Bone marrow (tissue), 2 donors: ENCODE results near the gene CALML4.
"Not testable (repeated sequence)": the region's sequence is repeated elsewhere in the genome, so short reads cannot be mapped to it uniquely, and the experiment has no call there.

Source experiments
- DNase-seq, 2 donors: peaks; one replicate each; lab custom pipeline; 2025; lab: John Stamatoyannopoulos, UW

CALML4 gene

GRCh38 chr15:68204776-68205557 is at the start of gene CALML4:
CALML4 (minus strand) TSS chr15:68205332; CDS start chr15:68205247, 85 bp downstream.
- no peak for DNase-seq

GRCh38 chr15:68252925-68253534 is 47.9 kb upstream of the CALML4 start:
- DNase-seq = peak in 1 of 2 donors; percentile 69

GRCh38 chr15:68249058-68249713 is 44.1 kb upstream of the CALML4 start:
- DNase-seq = peak in 1 of 2 donors; percentile 24

- DNase-seq = no peak
These were observed 39.1 kb upstream of the CALML4 start for GRCh38 chr15:68244235-68244634.

GRCh38 chr15:68241088-68241935 is 36.2 kb upstream of the CALML4 start:
- DNase-seq = no peak

- DNase-seq = no peak
These were observed 33.9 kb upstream of the CALML4 start for GRCh38 chr15:68239025-68239424.

GRCh38 chr15:68235022-68235421 is 29.9 kb upstream of the CALML4 start:
- no peak for DNase-seq

GRCh38 chr15:68234520-68234919 is 29.4 kb upstream of the CALML4 start:
- DNase-seq = not testable (repeated sequence)

- DNase-seq = no peak
These were observed 28.9 kb upstream of the CALML4 start for GRCh38 chr15:68234060-68234459.

GRCh38 chr15:68232937-68233336 is 27.8 kb upstream of the CALML4 start:
- peak; percentile 38 to 70 for DNase-seq

- DNase-seq = no peak
These were observed 27.3 kb upstream of the CALML4 start for GRCh38 chr15:68232449-68232848.

- DNase-seq = no peak
These were observed 26.1 kb upstream of the CALML4 start for GRCh38 chr15:68231102-68231818.

- no peak for DNase-seq
These were observed 25.3 kb upstream of the CALML4 start for GRCh38 chr15:68230157-68231100.

- peak; percentile 70 to 77 for DNase-seq
These were observed 24.4 kb upstream of the CALML4 start, which contains the start of gene CLN6 for GRCh38 chr15:68229386-68230156. CLN6 (minus strand) TSS chr15:68229728; CDS start chr15:68229584, 144 bp downstream.

- DNase-seq = no peak
These were observed 23.8 kb upstream of the CALML4 start for GRCh38 chr15:68228971-68229385.

- no peak for DNase-seq
These were observed 23.2 kb upstream of the CALML4 start for GRCh38 chr15:68228143-68228970.

GRCh38 chr15:68227643-68228142 is 22.6 kb upstream of the CALML4 start:
- no peak for DNase-seq

GRCh38 chr15:68225442-68225841 is 20.3 kb upstream of the CALML4 start:
- not testable (repeated sequence) for DNase-seq
